Retinal pigment epithelial cell (primary cell): ENCODE data around the gene NUP58.
"Not testable (repeated sequence)": the region's sequence is repeated elsewhere in the genome, so short reads cannot be mapped to it uniquely, and the experiment has no call there.

Experiments
- DNase-seq: peaks from one replicate; pipeline ENCODE4 v3.0.0-alpha.2; 2010; ENCODE audit warnings: low read depth
- H3K4me3 ChIP-seq: 2 replicates; pipeline ENCODE4 v1.5.1; 2011; ENCODE audit warnings: mild to moderate bottlenecking, low read length, control low read depth, moderate library complexity
- TF ChIP-seq, protein P1 (sequence below): conservative IDR thresholded peaks from 2 replicates; pipeline ENCODE4 v1.5.1; 2011; ENCODE audit warnings: low read depth, low read length, control low read depth, inconsistent platforms

Gene NUP58

GRCh38 chr13:25352806-25353205 lies 51.4 kb downstream of the NUP58 start:
- TF ChIP-seq, protein P1, sequence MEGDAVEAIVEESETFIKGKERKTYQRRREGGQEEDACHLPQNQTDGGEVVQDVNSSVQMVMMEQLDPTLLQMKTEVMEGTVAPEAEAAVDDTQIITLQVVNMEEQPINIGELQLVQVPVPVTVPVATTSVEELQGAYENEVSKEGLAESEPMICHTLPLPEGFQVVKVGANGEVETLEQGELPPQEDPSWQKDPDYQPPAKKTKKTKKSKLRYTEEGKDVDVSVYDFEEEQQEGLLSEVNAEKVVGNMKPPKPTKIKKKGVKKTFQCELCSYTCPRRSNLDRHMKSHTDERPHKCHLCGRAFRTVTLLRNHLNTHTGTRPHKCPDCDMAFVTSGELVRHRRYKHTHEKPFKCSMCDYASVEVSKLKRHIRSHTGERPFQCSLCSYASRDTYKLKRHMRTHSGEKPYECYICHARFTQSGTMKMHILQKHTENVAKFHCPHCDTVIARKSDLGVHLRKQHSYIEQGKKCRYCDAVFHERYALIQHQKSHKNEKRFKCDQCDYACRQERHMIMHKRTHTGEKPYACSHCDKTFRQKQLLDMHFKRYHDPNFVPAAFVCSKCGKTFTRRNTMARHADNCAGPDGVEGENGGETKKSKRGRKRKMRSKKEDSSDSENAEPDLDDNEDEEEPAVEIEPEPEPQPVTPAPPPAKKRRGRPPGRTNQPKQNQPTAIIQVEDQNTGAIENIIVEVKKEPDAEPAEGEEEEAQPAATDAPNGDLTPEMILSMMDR, result no peak
- no peak overlapping the region for H3K4me3 ChIP-seq
- DNase-seq, result no peak

DNA sequence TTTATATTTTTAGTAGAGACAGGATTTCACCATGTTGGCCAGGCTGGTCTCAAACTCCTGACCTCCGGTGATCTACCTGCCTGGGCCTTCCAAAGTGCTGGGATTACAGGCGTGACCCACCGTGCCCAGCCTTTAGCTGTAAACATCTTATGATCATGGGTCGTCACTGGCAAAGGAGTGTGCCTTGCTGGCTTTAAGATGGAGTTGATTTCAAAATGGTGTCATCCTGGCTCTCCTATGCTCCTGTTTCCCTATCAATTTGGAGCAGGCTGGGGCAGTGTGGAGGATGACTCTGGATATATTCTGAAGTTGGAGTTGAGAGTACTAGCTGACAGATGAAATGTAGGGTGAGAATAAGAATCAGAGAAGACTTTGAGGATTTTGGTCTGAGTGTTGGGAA lies 51.9 kb downstream of the NUP58 start:
- H3K4me3 ChIP-seq, result no peak overlapping the region
- no peak for DNase-seq
- TF ChIP-seq, protein P1, result no peak

DNA sequence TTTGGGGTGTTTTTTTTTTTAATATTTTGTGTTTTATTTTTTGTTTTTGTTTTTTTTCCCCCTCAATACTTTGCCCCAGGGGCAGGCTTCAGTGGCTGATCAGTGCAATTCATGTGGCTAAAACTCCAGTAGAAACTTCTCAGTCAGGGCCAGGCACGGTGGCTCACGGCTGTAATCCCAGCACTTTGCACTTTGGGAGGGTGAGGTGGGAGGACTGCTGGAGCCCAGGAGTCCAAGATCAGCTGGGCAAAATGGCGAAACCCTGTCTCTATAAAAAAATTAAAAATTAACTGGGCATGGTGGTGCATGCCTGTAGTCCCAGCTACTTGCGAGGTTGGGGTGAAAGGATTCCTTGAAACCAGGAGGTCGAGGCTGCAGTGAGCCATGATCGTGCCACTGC lies 53.0 kb downstream of the NUP58 start:
- no peak overlapping the region for H3K4me3 ChIP-seq
- TF ChIP-seq, protein P1, result no peak
- DNase-seq, result no peak

DNA sequence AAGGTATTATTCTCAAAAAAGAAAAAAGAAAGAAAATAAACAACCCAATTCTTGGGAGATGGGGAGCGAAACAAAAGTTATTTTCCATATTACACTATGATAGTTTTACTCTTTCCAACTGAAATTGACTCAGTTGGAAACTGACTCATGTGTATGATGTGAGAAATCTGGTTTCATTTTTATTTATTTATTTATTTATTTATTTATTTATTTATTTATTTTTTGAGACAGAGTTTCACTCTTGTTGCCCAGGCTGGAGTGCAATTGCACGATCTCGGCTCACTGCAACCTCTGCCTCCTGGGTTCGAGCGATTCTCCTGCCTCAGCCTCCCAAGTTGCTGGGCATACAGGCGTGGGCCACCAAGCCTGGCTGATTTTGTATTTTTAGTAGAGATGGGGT lies 59.0 kb downstream of the NUP58 start:
- not testable (repeated sequence) for H3K4me3 ChIP-seq, DNase-seq

- H3K4me3 ChIP-seq, result no peak overlapping the region
- DNase-seq, result no peak
- TF ChIP-seq, protein P1, result no peak
These were observed 64.4 kb downstream of the NUP58 start for GRCh38 chr13:25365720-25366235.

DNA sequence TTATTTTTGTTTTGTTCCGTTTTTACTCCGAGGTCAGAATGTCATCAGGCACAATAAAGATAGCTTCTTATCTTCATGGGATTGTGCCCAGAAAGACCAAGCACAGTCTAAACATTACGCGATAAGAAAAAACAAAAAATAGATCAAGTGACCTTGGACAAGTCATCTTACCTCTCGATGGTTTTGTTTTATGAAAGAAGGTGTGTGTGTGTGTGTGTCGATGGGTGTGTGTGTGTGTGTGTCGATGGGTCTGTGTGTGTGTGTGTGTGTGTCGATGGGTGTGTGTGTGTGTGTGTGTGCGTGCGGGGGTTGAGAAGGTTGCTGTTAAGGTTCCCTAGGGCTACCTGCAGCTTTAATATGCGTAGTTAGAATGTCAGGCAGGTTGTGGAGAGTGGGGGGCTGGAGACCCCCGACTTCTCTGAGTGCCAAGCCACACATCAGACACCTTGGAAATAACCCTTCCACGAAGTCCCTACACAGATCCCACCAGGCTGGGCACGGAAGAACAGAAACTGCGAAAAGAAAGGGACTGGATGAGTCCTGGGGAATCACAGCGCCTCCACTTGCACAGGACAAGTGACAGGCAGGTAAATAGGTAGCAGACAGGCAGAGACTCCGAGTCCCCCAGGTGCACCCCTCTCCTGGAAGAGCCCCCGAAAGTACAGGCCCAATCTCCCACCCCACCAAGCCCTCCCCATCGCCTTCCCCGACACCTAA lies 69.9 kb downstream of the NUP58 start:
- DNase-seq, result no peak
- H3K4me3 ChIP-seq, result peak overlapping the region; percentile 22
- TF ChIP-seq, protein P1, result no peak

- DNase-seq, result no peak
These were observed 70.5 kb downstream of the NUP58 start, which contains the start of gene ATP8A2 for GRCh38 chr13:25371875-25372283. Gene ATP8A2 (plus strand): TSS chr13:25371974. CDS start chr13:25372213, 239 bp downstream.

More at GRCh38 chr13:25371875-25372283, 70.5 kb downstream of the NUP58 start, which contains the start of gene ATP8A2:
- peak within 1 kb of the TSS; percentile 26 for H3K4me3 ChIP-seq
- TF ChIP-seq, protein P1, result no peak
